IMR-90 (cell line): ENCODE measurements around the gene OVCA2. TPM values are rescaled to one million over a fixed set of nuclear protein-coding genes. Genes with fewer than 3 reads are reported as not detected.

Source experiments
- ATAC-seq: fragments of 200-7000 bp; cut with Tn5 transposase; 2 replicates; pipeline ENCODE4 v1.9.1; 2020; ENCODE audit warnings: low read depth, mild to moderate bottlenecking, moderate library complexity
- BruUV-seq: library from RNA; stranded (reverse); fragments of 400-500 nt; replicated peaks from 2 replicates; lab custom pipeline; 2021; lab: Mats Ljungman, UMichigan
- CTCF ChIA-PET: fragments of 300-600 bp; formaldehyde crosslinking; extraction: SDS; loops from one replicate; lab custom pipeline; 2021; ENCODE audit warnings: antibody characterized with exemption; lab: Yijun Ruan, JAX
- POLR2A ChIA-PET: fragments of 300-600 bp; sonication (Branson Sonifier 250); formaldehyde crosslinking; loops from one replicate; lab custom pipeline; 2022; ENCODE audit warnings: antibody characterized with exemption; ENCODE audit not compliant: unreplicated experiment; lab: Charles Lee
- DNase-seq: peaks from one replicate; pipeline ENCODE4 v3.0.0; 2013
- H2AFZ ChIP-seq: replicated peaks from 2 replicates; pipeline ENCODE3; 2013; ENCODE audit warnings: low read length, mild to moderate bottlenecking; ENCODE audit not compliant: poor library complexity
- H2AK5ac ChIP-seq: 2 replicates; pipeline ENCODE4 v1.6.1; 2013; ENCODE audit warnings: low read depth, low read length, inconsistent platforms
- H2AK9ac ChIP-seq: replicated peaks from 2 replicates; pipeline ENCODE3; 2013; ENCODE audit warnings: mild to moderate bottlenecking, low read depth, low read length, moderate library complexity; ENCODE audit not compliant: poor library complexity
- H2BK120ac ChIP-seq: 2 replicates; pipeline ENCODE4 v1.6.1; 2013; ENCODE audit warnings: low read depth, low read length, inconsistent platforms
- H2BK15ac ChIP-seq: 3 replicates; pipeline ENCODE4 v1.6.1; 2013; ENCODE audit warnings: low read depth, low read length, inconsistent platforms
- H2BK20ac ChIP-seq: 2 replicates; pipeline ENCODE4 v1.6.1; 2013; ENCODE audit warnings: low read depth, mild to moderate bottlenecking, inconsistent platforms, low read length, moderate library complexity
- H2BK5ac ChIP-seq: 2 replicates; pipeline ENCODE4 v1.6.1; 2013; ENCODE audit warnings: mild to moderate bottlenecking, low read depth, low read length, inconsistent platforms; ENCODE audit not compliant: poor library complexity, severe bottlenecking
- H3K14ac ChIP-seq: replicated peaks from 2 replicates; pipeline ENCODE4 v1.6.1; 2013; ENCODE audit warnings: low read depth, low read length, inconsistent platforms
- H3K18ac ChIP-seq: 2 replicates; pipeline ENCODE4 v1.6.1; 2013; ENCODE audit warnings: low read depth, low read length, control low read depth
- H3K23ac ChIP-seq: 2 replicates; pipeline ENCODE4 v1.6.1; 2013; ENCODE audit warnings: low read depth, low read length, inconsistent platforms
- H3K27ac ChIP-seq: 2 replicates; pipeline ENCODE4 v1.5.1; 2013; ENCODE audit warnings: mild to moderate bottlenecking, control low read depth, low read length; ENCODE audit not compliant: insufficient read depth
- H3K27me3 ChIP-seq: 2 replicates; pipeline ENCODE4 v1.6.1; 2013; ENCODE audit warnings: low read length; ENCODE audit not compliant: control insufficient read depth, insufficient read depth
- H3K36me3 ChIP-seq: 2 replicates; pipeline ENCODE4 v1.6.1; 2013; ENCODE audit warnings: low read length, mixed read lengths; ENCODE audit not compliant: control insufficient read depth, insufficient read depth
- H3K4ac ChIP-seq: 2 replicates; pipeline ENCODE4 v1.6.1; 2013; ENCODE audit warnings: low read depth, low read length, inconsistent platforms
- H3K4me1 ChIP-seq: 2 replicates; pipeline ENCODE4 v1.6.1; 2013; ENCODE audit warnings: low read length, mixed read lengths; ENCODE audit not compliant: control insufficient read depth, insufficient read depth
- H3K4me2 ChIP-seq: 2 replicates; pipeline ENCODE4 v1.6.1; 2013; ENCODE audit warnings: low read depth, mild to moderate bottlenecking, control low read depth, low read length, moderate library complexity
- H3K4me3 ChIP-seq: 2 replicates; pipeline ENCODE4 v1.5.1; 2013; ENCODE audit warnings: low read depth, mild to moderate bottlenecking, control low read depth, low read length, moderate library complexity; ENCODE audit not compliant: insufficient read depth
- H3K56ac ChIP-seq: 2 replicates; pipeline ENCODE4 v1.6.1; 2013; ENCODE audit warnings: low read length, inconsistent platforms; ENCODE audit not compliant: insufficient read depth; ENCODE audit errors: extremely low read depth
- H3K79me1 ChIP-seq, 2 experiments: 2 replicates each; pipeline ENCODE4 v1.6.1; 2013; ENCODE audit warnings: low read length in 2 of 2, inconsistent platforms in 1 of 2, low read depth in 1 of 2
- H3K9ac ChIP-seq: 2 replicates; pipeline ENCODE4 v1.6.1; 2013; ENCODE audit warnings: low read depth, low read length, control low read depth
- H3K9me1 ChIP-seq: 2 replicates; pipeline ENCODE4 v1.6.1; 2013; ENCODE audit warnings: low read length, inconsistent platforms; ENCODE audit not compliant: insufficient read depth
- H3K9me3 ChIP-seq: 2 replicates; pipeline ENCODE4 v1.6.1; 2013; ENCODE audit warnings: low read length; ENCODE audit not compliant: control insufficient read depth, insufficient read depth
- H4K20me1 ChIP-seq: 2 replicates; pipeline ENCODE4 v1.6.1; 2013; ENCODE audit warnings: low read length, inconsistent platforms; ENCODE audit not compliant: insufficient read depth
- H4K5ac ChIP-seq: 2 replicates; pipeline ENCODE4 v1.6.1; 2013; ENCODE audit warnings: mild to moderate bottlenecking, low read depth, low read length, control low read depth
- H4K8ac ChIP-seq, 2 experiments: 2 replicates each; pipeline ENCODE4 v1.6.1; 2013; ENCODE audit warnings: low read depth in 2 of 2, low read length in 2 of 2, control low read depth in 1 of 2, inconsistent platforms in 1 of 2
- H4K91ac ChIP-seq: 2 replicates; pipeline ENCODE4 v1.6.1; 2013; ENCODE audit warnings: low read depth, low read length, inconsistent platforms; ENCODE audit not compliant: insufficient read depth
- RCOR1 ChIP-seq: IDR thresholded peaks from 2 replicates; pipeline ENCODE4 v1.6.1; 2012; ENCODE audit warnings: mild to moderate bottlenecking, low read length, improper control_type of control experiment; ENCODE audit not compliant: insufficient replicate concordance
- WGBS, 2 experiments: methylation state at CpG; one replicate each; pipeline versions ENCODE4 v1.1.5 to v1.1.7; 2013; ENCODE audit warnings: missing lambda C conversion rate in 2 of 2; ENCODE audit not compliant: insufficient read length in 1 of 2; ENCODE audit errors: extremely low coverage in 2 of 2; 5-methylcytosine and 5-hydroxymethylcytosine counted together
- dilution Hi-C: fragments of 300-500 bp; cut with HindIII; formaldehyde crosslinking; loops from one replicate; pipeline ENCODE4 v1.14.3; 2018; ENCODE audit warnings: low sequenced_read_pairs; ENCODE audit not compliant: unreplicated experiment
- in situ Hi-C: fragments of 300-500 bp; cut with MboI; formaldehyde crosslinking; loops from 3 replicates; pipeline ENCODE4 v1.14.3; 2019; ENCODE audit warnings: low sequenced_read_pairs, inconsistent platforms, mixed read lengths
- intact Hi-C: fragments of 100-400 bp; cut with micrococcal nuclease; formaldehyde crosslinking; loops from 2 replicates; pipeline ENCODE4 v1.10.0; 2022
- polyA plus RNA-seq, 3 experiments: library from polyadenylated mRNA; depleted of rRNA; stranded (reverse); fragments of >200 nt; gene quantifications; 2 replicates each; pipeline ENCODE4 v1.2.3, GENCODE V29; 2012; ENCODE audit warnings: low replicate concordance in 1 of 3
- total RNA-seq: library from RNA; depleted of rRNA; stranded (reverse); fragments of >200 nt; gene quantifications from 2 replicates; pipeline ENCODE4 v1.2.3, GENCODE V29; 2012

Gene OVCA2
- total and polyA plus RNA-seq, 2 of the 4 experiments (the other 2 are of a cell fraction), result 38.7 to 46.9 TPM

- H3K4me2 ChIP-seq, result no peak overlapping the region
- H3K27me3 ChIP-seq, result peaks cover 15% of the 10 kb centered on the region
- no peak overlapping the region for H2AK5ac ChIP-seq
- H3K4ac ChIP-seq, result no peak overlapping the region
- no peak overlapping the region for H2BK15ac ChIP-seq
- CTCF ChIA-PET, result no interaction called here
- POLR2A ChIA-PET, result no interaction called here
- no peak overlapping the region for H2BK120ac ChIP-seq
- H4K91ac ChIP-seq, result no peak overlapping the region
- H3K9me1 ChIP-seq, result no peaks in the 10 kb centered on the region
- dilution Hi-C loops, result no loop called here
- no peaks in the 10 kb centered on the region for H4K20me1 ChIP-seq
- intact Hi-C loops, result no loop called here
- BruUV-seq, result no TSS peak
- no peak overlapping the region for H3K56ac ChIP-seq
- H3K4me3 ChIP-seq, result no peak overlapping the region
- H3K79me1 ChIP-seq, result no peaks in the 10 kb centered on the region
- no peaks in the 10 kb centered on the region for H3K36me3 ChIP-seq
- no peak overlapping the region for H3K14ac ChIP-seq
- H3K9ac ChIP-seq, result no peak overlapping the region
- in situ Hi-C loops, result no loop called here
- no peak overlapping the region for H2BK20ac ChIP-seq
- no peak for DNase-seq
- no peak for TF ChIP-seq RCOR1
- no peak overlapping the region for H3K18ac ChIP-seq
- no peak overlapping the region for H3K27ac ChIP-seq
- H3K23ac ChIP-seq, result no peak overlapping the region
- H3K9me3 ChIP-seq, result no peaks in the 10 kb centered on the region
- no peak overlapping the region for H2AK9ac ChIP-seq
- 75% methylated on average over 7 of the region's 9 CpGs; no CpG with 5 or more reads in 1 of the 2 experiments for WGBS, 2 experiments
- no peak overlapping the region for H2BK5ac ChIP-seq
- no peak overlapping the region for H4K5ac ChIP-seq
- ATAC-seq, result no peak
- H4K8ac ChIP-seq, result no peak overlapping the region
- peak overlapping the region; percentile 35 for H2AFZ ChIP-seq
- H3K4me1 ChIP-seq, result peaks cover 11% of the 10 kb centered on the region
Observed at GRCh38 chr17:1996800-1997288, 45.0 kb upstream of the OVCA2 start.
